ENCODE results near the gene NOSTRIN.
A peak's percentile ranks its signal among the peaks of the same experiment; 100 is the strongest.
"Not testable (repeated sequence)": the region's sequence is repeated elsewhere in the genome, so short reads cannot be mapped to it uniquely, and the experiment has no call there.

Gene NOSTRIN

DNA sequence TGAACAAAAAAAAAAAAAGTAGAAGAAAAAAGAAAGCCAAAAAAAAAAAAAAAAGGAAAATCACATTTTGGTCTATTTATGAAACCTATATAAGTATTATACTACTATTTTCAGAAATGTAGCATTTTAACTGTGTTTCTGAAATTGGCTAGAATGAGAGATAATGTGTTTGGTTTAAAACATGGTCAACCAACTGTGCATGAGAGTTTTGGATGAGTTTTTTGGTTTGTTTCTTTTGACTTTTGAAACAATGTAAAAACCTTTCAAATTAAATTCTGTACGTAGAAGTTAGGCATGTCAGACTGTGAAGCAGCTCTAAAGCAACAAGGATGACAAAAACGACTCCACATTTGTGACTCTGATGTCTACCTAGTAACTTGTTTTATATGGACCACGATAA is 53.2 kb downstream of the NOSTRIN start:
- TF ChIP-seq, protein P1, sequence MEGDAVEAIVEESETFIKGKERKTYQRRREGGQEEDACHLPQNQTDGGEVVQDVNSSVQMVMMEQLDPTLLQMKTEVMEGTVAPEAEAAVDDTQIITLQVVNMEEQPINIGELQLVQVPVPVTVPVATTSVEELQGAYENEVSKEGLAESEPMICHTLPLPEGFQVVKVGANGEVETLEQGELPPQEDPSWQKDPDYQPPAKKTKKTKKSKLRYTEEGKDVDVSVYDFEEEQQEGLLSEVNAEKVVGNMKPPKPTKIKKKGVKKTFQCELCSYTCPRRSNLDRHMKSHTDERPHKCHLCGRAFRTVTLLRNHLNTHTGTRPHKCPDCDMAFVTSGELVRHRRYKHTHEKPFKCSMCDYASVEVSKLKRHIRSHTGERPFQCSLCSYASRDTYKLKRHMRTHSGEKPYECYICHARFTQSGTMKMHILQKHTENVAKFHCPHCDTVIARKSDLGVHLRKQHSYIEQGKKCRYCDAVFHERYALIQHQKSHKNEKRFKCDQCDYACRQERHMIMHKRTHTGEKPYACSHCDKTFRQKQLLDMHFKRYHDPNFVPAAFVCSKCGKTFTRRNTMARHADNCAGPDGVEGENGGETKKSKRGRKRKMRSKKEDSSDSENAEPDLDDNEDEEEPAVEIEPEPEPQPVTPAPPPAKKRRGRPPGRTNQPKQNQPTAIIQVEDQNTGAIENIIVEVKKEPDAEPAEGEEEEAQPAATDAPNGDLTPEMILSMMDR (conservative IDR thresholded peaks at IDR 0.05; ENCODE audit: low read depth), result no peak
- no peak for DNase-seq (ENCODE audit: low spot score)
- POLR2A ChIA-PET (ENCODE audit: low non-redundant PET), result no interaction called here
- CTCF ChIA-PET, result no interaction called here
- H3K27ac ChIP-seq, result no peak overlapping the region

- CTCF ChIA-PET, result interaction anchor here (0.6 kb wide), 1 partner anchor 18 kb away, joined by 3 read pairs; no protein-coding TSS in a partner anchor
These were observed 55.7 kb downstream of the NOSTRIN start for GRCh38 chr2:168858146-168858545.

GRCh38 chr2:168867164-168867563 is 64.7 kb downstream of the NOSTRIN start:
- DNase-seq (ENCODE audit: low spot score); H3K27ac ChIP-seq; CTCF ChIA-PET; POLR2A ChIA-PET (ENCODE audit: low non-redundant PET): not testable (repeated sequence)

More at GRCh38 chr2:168858146-168858545, 55.7 kb downstream of the NOSTRIN start:
- POLR2A ChIA-PET (ENCODE audit: low non-redundant PET), result no interaction called here
- DNase-seq (ENCODE audit: low spot score), result no peak
- TF ChIP-seq, protein P1 (conservative IDR thresholded peaks at IDR 0.05; ENCODE audit: low read depth), result no peak
- no peak overlapping the region for H3K27ac ChIP-seq

DNA sequence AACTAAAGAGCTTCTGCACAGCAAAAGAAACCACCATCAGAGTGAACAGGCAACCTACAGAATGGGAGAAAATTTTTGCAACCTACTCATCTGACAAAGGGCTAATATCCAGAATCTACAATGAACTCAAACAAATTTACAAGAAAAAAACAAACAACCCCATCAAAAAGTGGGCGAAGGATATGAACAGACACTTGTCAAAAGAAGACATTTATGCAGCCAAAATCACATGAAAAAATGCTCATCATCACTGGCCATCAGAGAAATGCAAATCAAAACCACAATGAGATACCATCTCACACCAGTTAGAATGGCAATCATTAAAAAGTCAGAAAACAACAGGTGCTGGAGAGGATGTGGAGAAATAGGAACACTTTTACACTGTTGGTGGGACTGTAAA is 67.9 kb downstream of the NOSTRIN start:
- POLR2A ChIA-PET (ENCODE audit: low non-redundant PET); CTCF ChIA-PET; DNase-seq (ENCODE audit: low spot score); H3K27ac ChIP-seq: not testable (repeated sequence)

DNA sequence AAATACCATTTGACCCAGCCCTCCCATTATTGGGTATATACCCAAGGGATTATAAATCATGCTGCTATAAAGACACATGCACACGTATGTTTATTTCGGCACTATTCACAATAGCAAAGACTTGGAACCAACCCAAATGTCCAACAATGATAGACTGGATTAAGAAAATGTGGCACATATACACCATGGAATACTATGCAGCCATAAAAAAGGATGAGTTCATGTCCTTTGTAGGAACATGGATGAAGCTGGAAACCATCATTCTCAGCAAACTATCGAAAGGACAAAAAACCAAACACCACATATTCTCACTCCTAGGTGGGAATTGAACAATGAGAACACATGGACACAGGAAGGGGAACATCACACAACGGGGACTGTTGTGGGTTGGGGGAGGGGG is 68.4 kb downstream of the NOSTRIN start:
- CTCF ChIA-PET; DNase-seq (ENCODE audit: low spot score); H3K27ac ChIP-seq; POLR2A ChIA-PET (ENCODE audit: low non-redundant PET): not testable (repeated sequence)

DNA sequence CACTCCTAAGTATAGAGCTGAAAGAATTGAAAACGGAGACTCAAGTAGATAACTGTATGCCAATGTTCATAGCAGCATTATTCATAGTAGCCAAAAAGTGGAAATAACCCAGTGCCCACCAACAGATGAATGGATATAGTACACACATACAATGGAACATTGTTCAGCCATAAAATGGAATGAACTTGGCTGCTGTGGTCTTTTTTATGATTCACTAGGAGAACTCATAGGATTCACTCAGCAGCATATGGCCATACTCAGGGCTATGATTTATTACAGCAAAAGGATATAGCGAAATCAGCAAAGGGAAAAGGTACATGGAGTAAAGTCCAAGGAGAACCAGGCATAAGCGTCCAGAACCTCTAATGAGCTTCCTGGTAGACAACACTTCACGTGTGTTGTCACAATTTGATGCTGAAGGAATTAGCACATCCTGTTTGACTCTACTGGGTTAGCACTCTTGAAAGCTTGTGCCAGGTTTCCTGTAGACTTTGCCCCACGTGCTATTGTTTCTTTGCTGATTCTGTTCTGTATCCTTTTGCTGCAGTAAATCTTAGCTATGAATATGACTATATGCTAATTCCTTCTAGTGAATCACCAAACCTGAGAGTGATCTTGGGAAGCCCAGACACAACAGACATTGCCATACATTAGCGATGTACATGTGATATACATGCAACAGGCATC is 72.1 kb downstream of the NOSTRIN start:
- H3K27ac ChIP-seq, result no peak overlapping the region
- no peak for DNase-seq (ENCODE audit: low spot score)
- CTCF ChIA-PET, result no interaction called here
- TF ChIP-seq, protein P1 (conservative IDR thresholded peaks at IDR 0.05; ENCODE audit: low read depth), result no peak
- POLR2A ChIA-PET (ENCODE audit: low non-redundant PET), result no interaction called here

DNA sequence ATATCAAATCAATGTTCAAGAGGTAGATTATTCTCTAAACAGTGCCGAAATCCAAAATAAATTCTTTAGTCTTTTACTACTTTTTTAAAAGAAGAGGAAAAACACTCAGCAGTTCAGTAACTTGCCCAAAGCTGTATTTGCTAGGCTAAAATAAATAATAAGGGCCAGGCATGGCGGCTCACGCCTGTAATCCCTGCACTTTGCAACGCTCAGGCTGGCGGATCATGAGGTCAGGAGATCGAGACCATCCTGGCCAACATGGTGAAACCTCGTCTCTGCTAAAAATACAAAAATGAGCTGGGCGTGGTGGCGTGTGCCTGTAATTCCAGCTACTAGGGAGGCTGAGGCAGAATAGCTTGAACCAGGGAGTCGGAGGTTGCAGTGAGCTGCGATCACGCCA is 79.7 kb downstream of the NOSTRIN start:
- POLR2A ChIA-PET (ENCODE audit: low non-redundant PET), result not testable (repeated sequence)

DNA sequence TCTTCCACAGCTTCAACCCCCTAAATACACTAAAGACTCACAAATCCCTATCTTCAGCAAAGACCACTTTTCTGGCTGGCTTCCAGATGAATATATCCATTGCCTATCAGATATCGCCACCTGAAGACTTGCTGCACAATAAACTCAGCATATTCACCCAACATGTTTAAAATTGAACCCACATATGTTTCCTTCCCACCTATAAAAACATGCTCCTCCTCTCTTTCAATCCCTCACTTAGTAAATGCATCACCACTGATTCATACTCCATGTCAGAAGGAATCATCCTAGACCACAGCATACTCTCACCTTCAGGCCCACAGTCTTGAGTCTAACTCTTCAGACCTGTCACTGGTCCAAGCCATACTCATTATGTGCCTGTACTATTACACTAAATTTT is 82.5 kb downstream of the NOSTRIN start:
- no peak for DNase-seq (ENCODE audit: low spot score)
- no peak overlapping the region for H3K27ac ChIP-seq
- TF ChIP-seq, protein P1 (conservative IDR thresholded peaks at IDR 0.05; ENCODE audit: low read depth), result no peak
- ChIA-PET CTCF (no interaction called here), POLR2A (ENCODE audit: low non-redundant PET) (no interaction called here)

More for the DNA sequence above, 79.7 kb downstream of the NOSTRIN start:
- CTCF ChIA-PET; DNase-seq (ENCODE audit: low spot score); H3K27ac ChIP-seq: not testable (repeated sequence)

DNA sequence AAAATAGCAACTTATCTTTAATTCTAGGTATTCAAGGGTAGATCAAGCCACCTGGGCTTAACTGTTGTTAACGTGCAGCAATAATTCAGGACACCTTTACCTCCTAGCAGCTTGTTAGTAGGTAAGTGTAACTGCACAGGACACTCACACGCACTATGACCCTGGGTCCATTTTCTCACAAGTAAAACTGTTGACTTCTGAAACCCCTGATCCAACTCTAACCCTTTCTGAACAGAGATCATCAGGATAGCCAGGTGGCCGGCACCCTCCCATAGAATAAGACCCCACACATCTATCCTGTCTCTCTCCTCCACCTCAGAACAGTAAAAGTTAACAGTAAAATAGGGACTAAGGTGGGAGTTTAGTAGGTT is 87.2 kb downstream of the NOSTRIN start:
- CTCF ChIA-PET, result interaction anchor here (0.7 kb wide), 1 partner anchor 332 kb away, joined by 3 read pairs; no protein-coding TSS in a partner anchor
- H3K27ac ChIP-seq, result peak overlapping the region; percentile 61
- POLR2A ChIA-PET (ENCODE audit: low non-redundant PET), result no interaction called here
- DNase-seq (ENCODE audit: low spot score), result no peak
- TF ChIP-seq, protein P1 (conservative IDR thresholded peaks at IDR 0.05; ENCODE audit: low read depth), result no peak
